Mucosa of gallbladder (tissue), 1 donor: ENCODE measurements around the gene SYCP2. TPM values are rescaled to one million over a fixed set of nuclear protein-coding genes. Genes with fewer than 3 reads are reported as not detected.
A peak's percentile ranks its signal among the peaks of the same experiment; 100 is the strongest.

ENCODE experiments used
- DNase-seq: peaks from one replicate; pipeline ENCODE4 v3.0.0-alpha.2; 2020; ENCODE audit warnings: low spot score
- total RNA-seq: library from RNA; stranded (reverse); gene quantifications from one replicate; pipeline ENCODE4 v1.2.1, GENCODE V29; 2021
- donor health status: DM: no; HTN: no; CAD: no.

The SYCP2 gene
- total RNA-seq, 1 donor from 2014 or later, result 9.5 TPM

GRCh38 chr20:59945175-59945574 lies 11.7 kb upstream of the SYCP2 start:
- DNase-seq, result no peak

- no peak for DNase-seq
These were observed 11.3 kb upstream of the SYCP2 start for GRCh38 chr20:59944726-59945125.

- no peak for DNase-seq
These were observed 8.8 kb upstream of the SYCP2 start for GRCh38 chr20:59942245-59942644.

- DNase-seq, result no peak
These were observed 7.5 kb upstream of the SYCP2 start for GRCh38 chr20:59940956-59941294.

GRCh38 chr20:59940129-59940955 lies 6.9 kb upstream of the SYCP2 start, which contains the start of the genes FAM217B and PPP1R3D:
FAM217B (plus strand) TSS chr20:59940389; CDS start chr20:59943944, 3,555 bp downstream.
PPP1R3D (minus strand) TSS chr20:59940305; CDS start chr20:59939931, 374 bp downstream.
- DNase-seq, result peak; percentile 98

GRCh38 chr20:59939879-59940128 lies 6.4 kb upstream of the SYCP2 start:
- DNase-seq, result no peak

- DNase-seq, result no peak
These were observed 5.8 kb upstream of the SYCP2 start for GRCh38 chr20:59939052-59939878.

- DNase-seq, result no peak
These were observed 5.2 kb upstream of the SYCP2 start for GRCh38 chr20:59938696-59939051.

- no peak for DNase-seq
These were observed 4.8 kb upstream of the SYCP2 start for GRCh38 chr20:59938221-59938620.

GRCh38 chr20:59937150-59937549 lies 3.7 kb upstream of the SYCP2 start:
- DNase-seq, result no peak

- DNase-seq, result no peak
These were observed 3.0 kb upstream of the SYCP2 start for GRCh38 chr20:59936409-59936808.

GRCh38 chr20:59935457-59936185 lies 2.2 kb upstream of the SYCP2 start:
- DNase-seq, result no peak

GRCh38 chr20:59933849-59934585 lies 580 bp upstream of the SYCP2 start:
- DNase-seq, result peak; percentile 78

GRCh38 chr20:59932616-59933295 lies 681 bp downstream of the SYCP2 start:
- no peak for DNase-seq

GRCh38 chr20:59931511-59932312 lies 1.7 kb downstream of the SYCP2 start:
- DNase-seq, result no peak

GRCh38 chr20:59925899-59926298 lies 7.5 kb downstream of the SYCP2 start:
- DNase-seq, result no peak

GRCh38 chr20:59925359-59925758 lies 8.1 kb downstream of the SYCP2 start:
- DNase-seq, result no peak

- DNase-seq, result no peak
These were observed 9.9 kb downstream of the SYCP2 start for GRCh38 chr20:59923514-59923913.

GRCh38 chr20:59920944-59921343 lies 12.5 kb downstream of the SYCP2 start:
- no peak for DNase-seq

GRCh38 chr20:59912609-59913008 lies 20.8 kb downstream of the SYCP2 start:
- no peak for DNase-seq
